ENCODE results near the gene RAB40C.

The RAB40C gene

DNA sequence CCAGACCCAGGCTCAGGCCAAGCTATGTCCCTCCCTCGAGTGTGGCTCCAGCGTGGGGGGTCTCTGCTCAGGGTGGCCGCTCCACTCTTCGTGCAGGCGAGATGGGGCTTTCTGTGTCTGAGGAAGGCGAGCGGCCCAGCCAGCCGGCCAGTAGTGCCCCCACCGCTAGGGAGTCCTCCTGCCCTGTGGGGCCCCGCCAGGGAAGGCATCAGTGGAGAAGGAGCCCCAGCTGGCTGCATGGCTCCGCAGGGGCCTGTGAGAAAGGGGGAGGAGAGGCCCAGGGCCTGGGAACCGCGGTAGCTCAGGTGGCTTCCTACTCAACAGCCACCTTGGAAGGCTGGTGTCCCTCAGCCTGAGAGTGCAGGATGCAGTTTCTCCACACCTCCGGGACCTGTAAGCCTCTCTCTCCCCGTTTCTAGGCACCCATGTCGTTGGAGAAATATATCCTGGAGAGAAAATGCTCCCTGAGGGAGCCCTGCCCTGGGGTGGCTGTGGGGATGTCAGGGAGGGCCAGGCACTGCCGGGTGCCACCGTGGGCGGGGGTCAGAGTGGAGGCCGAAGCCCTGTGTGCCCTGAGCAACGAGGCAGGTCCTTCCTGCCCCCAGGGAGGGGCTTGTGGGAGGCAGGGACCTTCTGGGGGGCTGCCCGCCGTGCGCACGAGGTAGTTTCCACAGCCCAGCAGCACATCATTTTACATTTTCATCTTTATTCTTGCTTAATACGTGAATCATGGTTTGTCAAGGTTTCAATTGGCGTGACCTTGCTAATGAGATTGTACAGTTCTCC is 16.8 kb upstream of the RAB40C start:
- TF ChIP-seq, protein P1, sequence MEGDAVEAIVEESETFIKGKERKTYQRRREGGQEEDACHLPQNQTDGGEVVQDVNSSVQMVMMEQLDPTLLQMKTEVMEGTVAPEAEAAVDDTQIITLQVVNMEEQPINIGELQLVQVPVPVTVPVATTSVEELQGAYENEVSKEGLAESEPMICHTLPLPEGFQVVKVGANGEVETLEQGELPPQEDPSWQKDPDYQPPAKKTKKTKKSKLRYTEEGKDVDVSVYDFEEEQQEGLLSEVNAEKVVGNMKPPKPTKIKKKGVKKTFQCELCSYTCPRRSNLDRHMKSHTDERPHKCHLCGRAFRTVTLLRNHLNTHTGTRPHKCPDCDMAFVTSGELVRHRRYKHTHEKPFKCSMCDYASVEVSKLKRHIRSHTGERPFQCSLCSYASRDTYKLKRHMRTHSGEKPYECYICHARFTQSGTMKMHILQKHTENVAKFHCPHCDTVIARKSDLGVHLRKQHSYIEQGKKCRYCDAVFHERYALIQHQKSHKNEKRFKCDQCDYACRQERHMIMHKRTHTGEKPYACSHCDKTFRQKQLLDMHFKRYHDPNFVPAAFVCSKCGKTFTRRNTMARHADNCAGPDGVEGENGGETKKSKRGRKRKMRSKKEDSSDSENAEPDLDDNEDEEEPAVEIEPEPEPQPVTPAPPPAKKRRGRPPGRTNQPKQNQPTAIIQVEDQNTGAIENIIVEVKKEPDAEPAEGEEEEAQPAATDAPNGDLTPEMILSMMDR (IDR thresholded peaks at IDR 0.05; ENCODE audit: borderline replicate concordance, insufficient read depth, low read depth, low read length), result no peak
- no peak overlapping the region for H3K4me3 ChIP-seq (ENCODE audit: low read depth, low read length)

GRCh38 chr16:574021-574760 is 15.7 kb upstream of the RAB40C start:
- TF ChIP-seq, protein P1 (IDR thresholded peaks at IDR 0.05; ENCODE audit: borderline replicate concordance, insufficient read depth, low read depth, low read length), result no peak
- no peak overlapping the region for H3K4me3 ChIP-seq (ENCODE audit: low read depth, low read length)

- TF ChIP-seq, protein P1 (IDR thresholded peaks at IDR 0.05; ENCODE audit: borderline replicate concordance, insufficient read depth, low read depth, low read length), result no peak
- H3K4me3 ChIP-seq (ENCODE audit: low read depth, low read length), result no peak overlapping the region
These were observed 14.3 kb upstream of the RAB40C start for GRCh38 chr16:575354-576196.

GRCh38 chr16:576197-576822 is 13.6 kb upstream of the RAB40C start:
- H3K4me3 ChIP-seq (ENCODE audit: low read depth, low read length), result no peak overlapping the region
- TF ChIP-seq, protein P1 (IDR thresholded peaks at IDR 0.05; ENCODE audit: borderline replicate concordance, insufficient read depth, low read depth, low read length), result no peak

DNA sequence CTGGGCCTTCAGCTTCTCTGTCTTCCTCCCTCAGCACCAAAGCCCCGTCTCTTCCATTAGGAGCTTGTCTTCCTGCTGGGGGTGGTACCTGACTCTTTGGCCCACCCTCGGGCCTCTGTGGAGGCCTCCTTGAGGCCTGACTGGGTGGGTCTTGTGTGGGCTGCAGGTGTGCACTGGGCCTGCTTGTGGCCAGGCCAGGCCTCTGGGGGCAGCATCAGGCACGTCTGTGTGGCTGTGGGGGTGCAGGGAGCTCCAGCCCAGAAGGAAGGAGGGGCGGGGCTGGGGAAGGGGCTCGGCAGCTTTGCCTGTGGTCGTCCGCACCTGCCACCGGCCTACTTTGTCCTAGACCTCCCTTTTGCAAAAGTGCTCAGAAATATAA is 13.1 kb upstream of the RAB40C start:
- H3K4me3 ChIP-seq (ENCODE audit: low read depth, low read length), result no peak overlapping the region
- TF ChIP-seq, protein P1 (IDR thresholded peaks at IDR 0.05; ENCODE audit: borderline replicate concordance, insufficient read depth, low read depth, low read length), result no peak

DNA sequence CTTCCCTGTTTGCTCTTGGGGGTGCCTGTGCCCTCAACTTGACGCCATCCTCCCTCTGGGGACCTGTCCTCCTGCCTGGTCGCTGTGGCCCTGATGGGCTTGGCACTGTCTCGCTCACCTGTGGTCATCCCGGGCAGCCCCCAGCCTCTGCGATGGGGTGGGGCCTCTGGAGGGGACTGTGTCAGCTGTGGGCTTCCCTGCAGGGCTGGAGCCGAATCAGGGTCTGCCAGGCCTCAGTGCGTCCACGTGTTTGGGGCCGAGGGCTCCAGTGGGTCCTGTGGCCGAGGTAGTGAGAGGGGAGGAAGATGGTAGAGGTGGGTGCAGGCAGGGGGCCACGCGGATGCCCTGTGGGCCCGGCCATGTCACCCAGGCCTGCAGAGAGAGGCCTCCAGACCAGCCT is 12.1 kb upstream of the RAB40C start:
- TF ChIP-seq, protein P1 (IDR thresholded peaks at IDR 0.05; ENCODE audit: borderline replicate concordance, insufficient read depth, low read depth, low read length), result no peak
- H3K4me3 ChIP-seq (ENCODE audit: low read depth, low read length), result no peak overlapping the region

All from GM12875 (cell line).